ENCODE data around the gene ATP5PF.
"Not testable (repeated sequence)": the region's sequence is repeated elsewhere in the genome, so short reads cannot be mapped to it uniquely, and the experiment has no call there.

ATP5PF gene

GRCh38 chr21:25721987-25722386 is 12.7 kb downstream of the ATP5PF start:
- no peak for DNase-seq

DNA sequence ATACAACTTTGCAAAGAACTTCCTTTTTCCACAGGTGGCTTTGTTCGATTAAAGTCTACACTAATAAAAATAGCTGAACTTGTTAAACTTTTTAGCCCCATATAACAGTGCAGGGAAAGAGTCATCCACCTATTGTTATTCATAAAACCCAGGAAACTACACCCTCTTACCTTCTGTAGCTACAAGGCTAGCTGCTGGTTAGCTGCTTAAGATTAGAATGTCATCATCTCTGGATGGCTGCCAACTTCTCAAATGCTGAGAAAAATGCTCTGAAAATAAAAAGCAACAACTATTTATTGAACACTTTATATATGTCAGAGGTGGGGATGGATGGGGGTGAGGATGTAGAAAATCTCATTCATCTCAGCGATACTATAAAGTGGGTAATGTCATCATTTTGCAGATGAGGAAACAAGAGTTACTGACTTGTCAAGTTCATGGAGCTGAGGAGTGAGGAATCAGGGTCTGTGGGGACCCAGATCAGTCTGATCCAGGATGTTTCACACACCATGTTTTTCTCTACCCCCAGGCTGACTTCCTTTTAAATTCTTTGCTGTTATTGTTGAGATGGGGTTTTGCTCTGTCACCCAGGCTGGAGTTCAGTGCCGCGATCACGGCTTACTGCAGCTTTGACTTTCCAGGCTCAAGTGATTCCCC is 17.1 kb downstream of the ATP5PF start:
- peak; percentile 31 for DNase-seq

DNA sequence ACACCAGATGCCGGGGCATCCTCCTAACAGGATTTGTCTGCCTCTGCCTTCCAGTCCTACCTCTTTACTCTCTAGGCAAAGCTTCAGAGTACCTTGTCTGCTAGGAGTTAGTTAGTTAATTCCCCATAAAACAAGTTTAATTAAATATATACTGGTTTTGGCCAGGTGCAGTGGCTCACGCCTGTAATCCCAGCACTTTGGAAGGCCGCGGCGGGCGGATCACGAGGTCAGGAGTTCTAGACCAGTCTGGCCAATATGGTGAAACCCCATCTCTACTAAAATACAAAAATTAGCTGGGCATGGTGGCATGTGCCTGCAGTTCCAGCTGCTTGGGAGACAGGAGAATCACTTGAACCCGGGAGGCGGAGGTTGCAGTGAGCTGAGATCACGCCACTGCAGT is 20.6 kb downstream of the ATP5PF start:
- DNase-seq, result not testable (repeated sequence)

- DNase-seq, result no peak
These were observed 24.2 kb downstream of the ATP5PF start for GRCh38 chr21:25710550-25710949.

- DNase-seq, result no peak
These were observed 24.9 kb downstream of the ATP5PF start for GRCh38 chr21:25709684-25710265.

DNA sequence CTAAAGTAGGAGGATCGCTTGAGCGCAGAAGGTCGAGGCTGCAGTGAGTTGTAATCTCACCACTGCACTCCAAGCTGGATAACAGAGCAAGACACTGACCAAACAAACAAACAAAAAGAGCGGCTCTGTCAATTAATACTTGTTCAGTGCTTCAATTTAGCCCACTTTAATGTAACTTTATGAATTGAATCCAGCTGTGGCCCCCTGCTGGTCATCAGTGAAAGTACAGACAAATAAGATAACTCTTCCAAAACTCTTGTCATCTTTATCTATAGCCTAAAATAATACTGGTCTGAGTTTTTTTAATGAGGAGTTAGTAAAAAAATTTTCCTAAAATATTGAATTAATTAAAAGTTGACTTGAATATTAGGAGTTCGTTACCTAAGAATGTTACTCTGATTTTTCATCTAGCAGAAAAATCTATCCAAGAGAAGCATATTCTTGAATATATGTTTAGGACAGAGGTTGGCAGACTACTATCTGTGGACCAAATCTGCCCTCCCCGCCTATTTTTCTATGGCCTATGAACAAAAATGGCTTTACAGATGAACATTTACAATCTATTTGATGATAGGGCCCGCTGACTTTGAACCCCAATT is 26.1 kb downstream of the ATP5PF start:
- peak; percentile 60 for DNase-seq

DNA sequence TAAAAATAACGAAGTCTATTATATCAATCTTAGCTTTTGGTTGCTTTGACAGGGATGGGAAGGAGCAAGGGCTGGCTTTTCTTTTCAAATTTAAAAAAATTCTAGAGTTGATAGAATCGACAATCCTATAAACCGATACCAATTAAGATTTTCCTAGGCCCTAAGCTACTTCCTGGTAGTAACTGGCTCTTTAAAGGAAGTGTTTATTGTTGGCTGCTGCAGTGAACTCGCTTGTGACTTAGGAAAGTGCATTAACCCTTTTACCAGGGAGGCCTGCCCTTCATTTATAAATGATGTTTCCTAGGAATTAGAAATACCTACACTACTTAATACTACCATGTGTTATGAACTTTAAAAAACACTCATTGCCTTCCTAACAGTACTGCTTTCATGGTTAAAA is 33.2 kb downstream of the ATP5PF start:
- no peak for DNase-seq

- no peak for DNase-seq
These were observed 34.0 kb downstream of the ATP5PF start for GRCh38 chr21:25700741-25701140.

GRCh38 chr21:25695461-25695860 is 39.2 kb downstream of the ATP5PF start:
- not testable (repeated sequence) for DNase-seq

DNA sequence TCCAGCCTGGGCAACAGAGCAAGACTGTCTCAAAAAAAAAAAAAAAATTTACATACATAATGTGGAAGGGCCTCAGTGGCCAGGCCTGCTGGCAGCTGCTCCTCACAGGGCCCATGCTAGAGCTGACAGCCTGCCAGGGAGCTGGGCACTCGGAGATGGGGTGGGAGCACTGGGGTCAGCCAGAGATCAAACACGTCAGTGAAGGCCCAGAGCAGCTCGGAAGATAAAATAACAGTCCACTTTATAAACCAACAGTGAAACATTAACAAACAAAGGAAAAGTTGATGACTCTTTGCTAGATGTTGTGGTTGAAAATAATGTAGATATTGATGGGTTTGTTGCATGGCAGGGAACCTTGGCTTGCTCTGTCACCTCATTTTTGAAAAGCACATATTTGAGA is 42.7 kb downstream of the ATP5PF start:
- no peak for DNase-seq

DNA sequence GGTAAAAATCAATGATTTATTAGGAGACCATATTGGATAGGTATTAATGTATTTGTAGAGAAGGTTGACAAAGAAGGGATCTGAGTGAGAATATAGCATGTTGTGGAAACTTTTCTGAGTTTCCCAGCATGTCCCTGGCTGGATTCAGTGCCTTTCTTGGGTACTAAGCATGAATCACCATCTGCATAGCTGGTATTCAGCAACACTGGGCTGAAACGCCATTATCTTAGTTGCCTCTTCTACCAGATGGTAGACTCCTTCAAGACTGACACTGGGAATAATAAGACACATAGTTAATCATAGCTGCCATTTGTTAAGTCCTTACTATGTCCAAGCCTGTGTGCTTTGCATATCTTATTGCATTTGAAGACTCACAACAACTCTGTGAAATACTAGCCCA is 45.5 kb downstream of the ATP5PF start:
- peak; percentile 16 for DNase-seq

- peak; percentile 66 for DNase-seq
These were observed 46.2 kb downstream of the ATP5PF start for GRCh38 chr21:25688275-25689155.

GRCh38 chr21:25687787-25688186 is 46.9 kb downstream of the ATP5PF start:
- no peak for DNase-seq

DNA sequence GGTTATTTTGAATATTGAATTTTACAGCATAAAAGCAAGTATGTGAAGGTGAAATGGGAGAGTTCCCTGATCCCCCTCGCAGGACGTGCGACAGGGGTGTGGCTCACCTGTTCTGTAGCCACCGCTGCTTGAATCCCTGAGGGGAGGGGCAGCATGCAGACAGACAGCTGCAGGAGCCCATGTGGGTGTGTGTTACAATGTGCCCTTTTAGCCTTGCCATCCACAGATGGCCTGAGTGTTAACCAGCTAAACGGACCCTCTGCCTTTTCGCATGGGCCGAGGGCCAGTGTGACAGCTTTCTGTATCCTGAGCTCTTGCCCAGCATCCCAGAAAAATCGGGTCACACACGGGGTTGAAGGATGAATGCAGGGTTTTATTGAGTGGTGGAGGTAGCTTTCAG is 52.3 kb downstream of the ATP5PF start:
- no peak for DNase-seq

GRCh38 chr21:25676451-25676850 is 58.3 kb downstream of the ATP5PF start:
- no peak for DNase-seq
